Neural cell (in vitro differentiated cells): Measurements from ENCODE around the gene SUSD2. TPM values are rescaled to one million over a fixed set of nuclear protein-coding genes. Genes with fewer than 3 reads are reported as not detected.

Experiments used
- H2AFZ ChIP-seq: fragments of 200-600, 300-800 bp; sonication (generic), shearing (Covaris generic); 2 replicates; pipeline ENCODE4 v1.6.0; 2014; ENCODE audit warnings: low read depth, mild to moderate bottlenecking, antibody characterized with exemption, low read length, moderate library complexity
- H3F3A ChIP-seq: fragments of 200-600 bp; shearing (Covaris generic); 2 replicates; pipeline ENCODE4 v1.6.1; 2016; ENCODE audit warnings: mild to moderate bottlenecking, moderate library complexity, mixed read lengths, antibody characterized with exemption, low read length; ENCODE audit not compliant: insufficient read depth, poor library complexity, severe bottlenecking
- H3K27ac ChIP-seq: fragments of 200-600, 300-800 bp; sonication (generic), shearing (Covaris generic); 2 replicates; pipeline ENCODE4 v1.5.1; 2014; ENCODE audit warnings: mild to moderate bottlenecking, low read length, moderate library complexity
- H3K27me3 ChIP-seq: fragments of 300-800, 200-600 bp; sonication (generic), shearing (Covaris generic); 2 replicates; pipeline ENCODE4 v1.6.0; 2014; ENCODE audit warnings: mild to moderate bottlenecking, low read depth, low read length, moderate library complexity; ENCODE audit not compliant: insufficient read depth
- H3K36me3 ChIP-seq: fragments of 300-800, 200-600 bp; sonication (generic), shearing (Covaris generic); 2 replicates; pipeline ENCODE4 v1.5.1; 2014; ENCODE audit warnings: mild to moderate bottlenecking, antibody characterized with exemption, low read length, moderate library complexity; ENCODE audit not compliant: insufficient read depth
- H3K4me2 ChIP-seq: fragments of 300-800, 200-600 bp; sonication (generic), shearing (Covaris generic); 2 replicates; pipeline ENCODE4 v1.6.0; 2014; ENCODE audit warnings: mild to moderate bottlenecking, low read length
- H3K4me3 ChIP-seq: fragments of 300-800, 200-600 bp; sonication (generic), shearing (Covaris generic); 2 replicates; pipeline ENCODE4 v1.5.1; 2014; ENCODE audit warnings: mild to moderate bottlenecking, low read length, moderate library complexity
- H3K79me2 ChIP-seq: fragments of 200-600 bp; shearing (Covaris generic); replicated peaks from 2 replicates; pipeline ENCODE4 v1.6.0; 2014; ENCODE audit warnings: mild to moderate bottlenecking, low read length, moderate library complexity; ENCODE audit not compliant: insufficient read depth
- H3K9ac ChIP-seq: fragments of 300-800, 200-600 bp; sonication (generic), shearing (Covaris generic); 2 replicates; pipeline ENCODE4 v1.6.1; 2016; ENCODE audit warnings: mild to moderate bottlenecking, low read length, mixed read lengths
- H3K9me2 ChIP-seq: fragments of 200-600 bp; shearing (Covaris generic); 2 replicates; pipeline ENCODE4 v1.6.1; 2016; ENCODE audit warnings: mild to moderate bottlenecking, low read length, mixed read lengths; ENCODE audit not compliant: insufficient read depth
- H3K9me3 ChIP-seq: fragments of 200-600, 300-800 bp; sonication (generic), shearing (Covaris generic); 2 replicates; pipeline ENCODE4 v1.6.1; 2016; ENCODE audit warnings: mild to moderate bottlenecking, mixed run types, low read length, moderate library complexity, mixed read lengths
- H4K20me1 ChIP-seq: fragments of 200-600 bp; shearing (Covaris generic); 2 replicates; pipeline ENCODE4 v1.6.1; 2016; ENCODE audit warnings: mild to moderate bottlenecking, mixed run types; ENCODE audit not compliant: insufficient read depth
- CTCF ChIP-seq: fragments of 450-650 bp; IDR thresholded peaks from 2 replicates; pipeline ENCODE4 v1.5.1; 2014; ENCODE audit warnings: antibody characterized with exemption, mild to moderate bottlenecking, moderate library complexity; ENCODE audit not compliant: poor library complexity, severe bottlenecking
- EP300 ChIP-seq: fragments of 450-650 bp; conservative IDR thresholded peaks from 2 replicates; pipeline ENCODE4 v1.6.1; 2014; ENCODE audit warnings: antibody characterized with exemption, mild to moderate bottlenecking, moderate library complexity; ENCODE audit not compliant: poor library complexity, severe bottlenecking
- EZH2 ChIP-seq: fragments of 200-600, 300-800 bp; shearing (Covaris generic), sonication (generic); IDR thresholded peaks from 2 replicates; pipeline ENCODE4 v1.6.1; 2014; ENCODE audit warnings: antibody characterized with exemption, low read length, borderline replicate concordance, mild to moderate bottlenecking; ENCODE audit not compliant: insufficient read depth, poor library complexity, severe bottlenecking
- MXI1 ChIP-seq: fragments of 450-650 bp; conservative IDR thresholded peaks from 2 replicates; pipeline ENCODE4 v1.6.1; 2014; ENCODE audit warnings: antibody characterized with exemption, mild to moderate bottlenecking; ENCODE audit not compliant: poor library complexity, severe bottlenecking
- POLR2AphosphoS5 ChIP-seq: IDR thresholded peaks from 2 replicates; pipeline ENCODE4 v1.6.1; 2012
- RAD21 ChIP-seq: fragments of 450-650 bp; conservative IDR thresholded peaks from 2 replicates; pipeline ENCODE4 v1.6.1; 2014; ENCODE audit warnings: antibody characterized with exemption, mild to moderate bottlenecking, moderate library complexity
- REST ChIP-seq: IDR thresholded peaks from 2 replicates; pipeline ENCODE4 v1.6.1; 2012; ENCODE audit warnings: borderline replicate concordance
- SMC3 ChIP-seq: fragments of 450-650 bp; conservative IDR thresholded peaks from 2 replicates; pipeline ENCODE4 v1.6.1; 2014; ENCODE audit warnings: antibody characterized with exemption, mild to moderate bottlenecking, moderate library complexity; ENCODE audit not compliant: poor library complexity
- TAF1 ChIP-seq: IDR thresholded peaks from 2 replicates; pipeline ENCODE4 v1.6.1; 2012; ENCODE audit warnings: low read depth
- polyA plus RNA-seq: library from polyadenylated mRNA; depleted of rRNA; stranded (reverse); fragments of >200 nt; gene quantifications from 2 replicates; pipeline ENCODE4 v1.2.3, GENCODE V29; 2014

The SUSD2 gene
- polyA plus RNA-seq, 1 donor from 2014 or later = 0.20 TPM

GRCh38 chr22:24142241-24142640 is 39.0 kb upstream of the SUSD2 start:
- Histone ChIP-seq H2AFZ (no peak overlapping the region), H4K20me1 (no peaks in the 10 kb centered on the region), H3K27me3 (no peaks in the 10 kb centered on the region), H3K9me2 (no peaks in the 10 kb centered on the region), H3K4me2 (no peak overlapping the region), H3K79me2 (no peaks in the 10 kb centered on the region), H3K9me3 (no peaks in the 10 kb centered on the region), H3K9ac (no peak overlapping the region), H3K4me3 (no peak overlapping the region), H3F3A (no peaks in the 10 kb centered on the region), H3K27ac (no peak overlapping the region), H3K36me3 (no peaks in the 10 kb centered on the region)
- TF ChIP-seq REST (no peak), TAF1 (no peak), MXI1 (no peak), EP300 (no peak)

GRCh38 chr22:24142831-24143230 is 38.5 kb upstream of the SUSD2 start:
- no peaks in the 10 kb centered on the region for H3F3A ChIP-seq
- H3K79me2 ChIP-seq = no peaks in the 10 kb centered on the region
- H3K4me3 ChIP-seq = no peak overlapping the region
- H3K9ac ChIP-seq = no peak overlapping the region
- H4K20me1 ChIP-seq = no peaks in the 10 kb centered on the region
- no peaks in the 10 kb centered on the region for H3K27me3 ChIP-seq
- no peak for TF ChIP-seq POLR2AphosphoS5
- H3K9me2 ChIP-seq = no peaks in the 10 kb centered on the region
- no peaks in the 10 kb centered on the region for H3K9me3 ChIP-seq
- no peak overlapping the region for H3K27ac ChIP-seq
- H2AFZ ChIP-seq = no peak overlapping the region
- no peak overlapping the region for H3K4me2 ChIP-seq
- H3K36me3 ChIP-seq = no peaks in the 10 kb centered on the region

GRCh38 chr22:24144056-24144777 is 37.1 kb upstream of the SUSD2 start:
- TF ChIP-seq EZH2 (no peak), MXI1 (no peak)
- Histone ChIP-seq H3K9me3 (no peaks in the 10 kb centered on the region), H3F3A (no peaks in the 10 kb centered on the region), H3K4me2 (no peak overlapping the region), H4K20me1 (no peaks in the 10 kb centered on the region), H3K9ac (no peak overlapping the region), H2AFZ (no peak overlapping the region), H3K4me3 (no peak overlapping the region), H3K27me3 (no peaks in the 10 kb centered on the region), H3K9me2 (no peaks in the 10 kb centered on the region), H3K79me2 (no peaks in the 10 kb centered on the region), H3K36me3 (no peaks in the 10 kb centered on the region), H3K27ac (no peak overlapping the region)

GRCh38 chr22:24144778-24145085 is 36.6 kb upstream of the SUSD2 start:
- H3K9me3 ChIP-seq = no peaks in the 10 kb centered on the region
- no peak overlapping the region for H3K9ac ChIP-seq
- no peaks in the 10 kb centered on the region for H3K9me2 ChIP-seq
- H3K27ac ChIP-seq = no peak overlapping the region
- no peaks in the 10 kb centered on the region for H3K79me2 ChIP-seq
- H2AFZ ChIP-seq = no peak overlapping the region
- H3K36me3 ChIP-seq = no peaks in the 10 kb centered on the region
- H4K20me1 ChIP-seq = no peaks in the 10 kb centered on the region
- TF ChIP-seq RAD21 = no peak
- no peak for TF ChIP-seq MXI1
- no peak for TF ChIP-seq CTCF
- no peak for TF ChIP-seq EP300
- no peak for TF ChIP-seq SMC3
- no peak for TF ChIP-seq REST
- TF ChIP-seq TAF1 = no peak
- TF ChIP-seq POLR2AphosphoS5 = no peak
- TF ChIP-seq EZH2 = no peak
- H3K4me2 ChIP-seq = no peak overlapping the region
- H3F3A ChIP-seq = no peaks in the 10 kb centered on the region
- no peaks in the 10 kb centered on the region for H3K27me3 ChIP-seq
- no peak overlapping the region for H3K4me3 ChIP-seq
